ENCODE results near the gene JCAD.

Gene JCAD

DNA sequence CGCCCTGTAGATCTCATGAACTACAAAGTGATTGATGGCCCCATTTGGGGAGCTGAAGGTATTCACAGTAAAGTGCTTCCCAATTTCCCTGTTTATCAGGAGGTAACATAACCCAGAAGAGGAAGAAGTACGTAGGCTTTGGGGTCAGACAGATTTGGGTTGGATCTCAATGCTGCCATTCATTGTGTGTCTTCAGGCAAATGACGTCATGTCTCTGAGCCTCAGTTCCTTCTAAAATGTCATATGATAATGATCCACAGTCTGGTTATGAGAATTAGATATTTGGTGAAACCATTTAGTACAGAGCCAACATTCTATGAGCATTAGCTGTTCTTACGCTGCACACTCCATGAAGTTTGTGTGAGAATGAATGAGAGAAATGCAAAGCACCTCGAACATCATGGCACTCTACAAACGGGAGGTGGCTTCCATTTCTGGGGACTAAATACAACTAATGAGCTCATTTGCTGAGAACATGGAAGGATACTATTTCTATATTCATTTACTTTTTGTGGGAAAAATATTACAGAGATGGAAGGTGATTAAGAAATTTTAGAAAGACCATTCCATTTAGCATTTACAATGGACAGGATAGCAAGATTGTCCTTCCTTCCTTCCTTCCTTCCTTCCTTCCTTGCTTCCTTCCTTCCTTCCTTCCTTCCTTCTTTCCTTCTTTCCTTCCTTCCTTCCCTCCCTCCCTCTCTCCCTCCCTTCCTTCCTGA, 13.8 kb upstream of the JCAD start:
- DNase-seq (ENCODE audit: low read depth): no peak

DNA sequence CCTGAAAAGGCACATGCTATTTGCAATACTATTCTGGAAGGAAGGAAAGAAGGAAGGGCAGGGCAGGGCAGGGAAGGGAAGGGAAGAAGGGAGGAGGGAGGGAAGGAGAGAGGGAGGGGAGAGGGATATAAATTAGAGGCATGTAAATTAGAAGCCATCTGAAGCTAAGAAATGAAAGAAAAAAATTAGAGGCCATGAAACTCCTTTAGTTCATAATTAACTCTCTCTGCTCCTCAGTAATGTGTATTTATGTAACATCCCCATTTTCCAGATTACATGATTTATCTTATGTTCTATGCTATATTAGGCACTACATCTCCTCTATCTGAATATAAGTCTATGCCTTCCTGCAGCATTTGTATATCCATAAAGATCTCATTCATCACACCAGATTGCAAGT, 12.7 kb upstream of the JCAD start:
- no peak for DNase-seq (ENCODE audit: low read depth)

DNA sequence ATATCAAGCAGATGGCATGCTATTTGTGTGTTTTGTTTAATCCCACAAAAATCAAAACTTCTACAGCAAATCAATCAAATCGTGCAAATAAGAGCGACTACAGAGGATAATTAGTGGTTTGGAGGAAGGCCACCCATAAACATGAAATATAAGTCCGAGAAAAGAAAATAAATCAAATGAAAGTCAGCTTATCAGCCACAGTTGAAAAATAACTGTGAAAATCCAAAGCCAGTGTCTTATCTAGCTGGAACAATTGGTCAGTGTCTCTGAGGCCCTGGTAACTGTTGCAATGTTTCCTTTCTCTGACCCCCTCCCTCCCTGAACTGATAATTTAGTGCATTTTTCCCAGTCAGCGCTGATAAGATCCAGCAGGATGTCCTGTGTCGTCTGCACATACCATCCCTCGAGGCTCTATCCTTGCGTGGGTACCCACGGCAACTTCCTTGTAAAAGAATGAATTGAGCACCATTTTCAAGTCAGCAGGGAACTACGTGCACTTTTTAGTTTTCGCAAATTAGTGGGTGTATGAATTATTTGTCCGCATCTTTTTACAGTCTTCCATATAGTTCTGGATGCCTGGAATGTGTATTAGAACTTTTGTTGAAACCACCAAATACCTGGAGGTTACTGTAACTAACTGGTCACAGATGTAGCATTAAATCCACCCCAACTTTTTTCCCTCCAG, 10.8 kb upstream of the JCAD start:
- no peak for DNase-seq (ENCODE audit: low read depth)

DNA sequence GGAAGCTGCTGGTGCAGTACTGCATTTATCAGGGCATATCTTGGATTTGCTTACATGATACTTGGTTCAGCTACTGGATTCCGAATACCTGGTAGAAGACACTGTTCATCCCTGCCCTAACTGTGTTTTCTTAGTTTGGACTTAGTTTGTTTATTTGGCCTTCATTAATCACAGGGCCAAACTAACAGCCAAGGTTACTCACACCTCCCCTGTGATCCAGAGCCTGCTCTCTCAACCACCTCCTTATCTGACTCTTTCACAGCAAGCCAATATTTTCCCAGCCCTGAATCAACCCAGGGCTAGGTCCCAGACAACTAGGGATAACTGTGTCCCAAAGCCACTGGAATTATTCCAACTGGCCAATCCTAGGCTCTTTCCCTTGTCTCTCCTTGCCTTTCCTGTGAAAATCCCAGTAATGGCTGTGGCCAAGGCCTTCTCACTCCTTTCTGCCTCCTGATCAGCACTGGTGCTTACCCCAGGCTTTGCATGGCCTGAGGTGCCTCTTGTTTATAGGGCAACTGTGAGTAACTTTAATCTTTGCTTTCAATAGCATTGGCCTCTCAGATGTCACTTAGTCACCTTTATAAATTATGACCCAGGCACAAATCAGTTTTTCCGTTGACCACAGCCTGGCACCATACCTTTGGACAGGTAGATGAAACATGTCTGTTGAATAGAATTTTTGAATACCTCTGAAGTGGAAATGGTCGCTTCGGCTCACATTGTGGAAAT, 9.3 kb upstream of the JCAD start:
- no peak for DNase-seq (ENCODE audit: low read depth)

DNA sequence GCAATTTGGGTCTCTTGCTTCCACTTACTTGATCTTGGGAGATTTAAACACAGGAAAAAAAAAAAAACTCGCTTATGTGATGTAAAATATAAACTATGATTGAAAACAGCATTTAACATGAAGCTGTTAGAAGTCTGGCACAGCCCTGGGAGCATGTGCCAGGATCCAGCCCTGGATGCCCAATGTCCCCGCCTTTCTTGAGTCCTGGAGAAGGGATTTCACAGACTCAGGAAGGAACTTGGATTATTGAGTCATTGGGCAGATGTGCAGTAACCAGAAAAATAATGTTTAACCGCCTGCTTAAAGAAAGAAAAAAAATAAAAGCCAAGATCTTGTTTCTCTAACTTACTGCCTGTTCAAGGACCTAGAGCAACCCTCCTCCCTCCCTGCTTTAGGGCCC, 3.7 kb upstream of the JCAD start:
- no peak for DNase-seq (ENCODE audit: low read depth)

DNA sequence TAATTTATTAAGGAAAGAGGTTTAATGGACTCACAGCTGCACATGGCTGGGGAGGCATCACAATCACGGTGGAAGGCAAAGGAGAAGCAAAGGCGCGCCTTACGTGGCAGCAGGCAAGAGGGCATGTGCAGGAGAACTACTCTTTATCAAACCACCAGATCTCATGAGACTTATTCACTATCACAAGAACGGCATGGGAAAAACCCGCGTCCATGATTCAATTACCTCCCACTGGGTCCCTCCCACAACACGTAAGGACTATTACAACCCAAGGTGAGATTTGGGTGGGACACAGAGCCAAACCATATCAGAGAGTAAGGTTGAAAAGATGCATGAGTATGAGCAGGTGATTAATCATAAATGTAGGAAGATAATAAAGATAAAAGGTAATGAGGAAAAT, 3.2 kb upstream of the JCAD start:
- DNase-seq (ENCODE audit: low read depth): no peak

DNA sequence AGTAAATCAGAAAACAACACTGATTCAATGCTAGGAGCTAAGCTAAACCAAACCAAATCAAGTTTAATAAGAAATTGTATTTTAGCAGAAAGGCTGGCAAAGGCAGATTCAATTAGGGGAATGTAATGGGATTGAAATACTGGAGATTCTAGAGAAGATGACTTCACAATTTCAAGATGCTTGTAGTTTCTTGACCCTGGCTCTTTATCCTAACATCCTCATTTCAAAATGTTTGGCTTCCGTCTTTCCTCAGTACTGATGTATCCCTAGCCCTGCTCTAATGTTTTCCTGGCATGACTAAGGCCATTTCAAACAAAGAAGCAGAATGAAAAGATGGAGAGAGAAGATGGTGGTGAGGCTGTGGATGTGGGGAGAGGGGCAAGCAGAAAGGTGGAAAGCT, 2.7 kb upstream of the JCAD start:
- DNase-seq (ENCODE audit: low read depth): no peak

DNA sequence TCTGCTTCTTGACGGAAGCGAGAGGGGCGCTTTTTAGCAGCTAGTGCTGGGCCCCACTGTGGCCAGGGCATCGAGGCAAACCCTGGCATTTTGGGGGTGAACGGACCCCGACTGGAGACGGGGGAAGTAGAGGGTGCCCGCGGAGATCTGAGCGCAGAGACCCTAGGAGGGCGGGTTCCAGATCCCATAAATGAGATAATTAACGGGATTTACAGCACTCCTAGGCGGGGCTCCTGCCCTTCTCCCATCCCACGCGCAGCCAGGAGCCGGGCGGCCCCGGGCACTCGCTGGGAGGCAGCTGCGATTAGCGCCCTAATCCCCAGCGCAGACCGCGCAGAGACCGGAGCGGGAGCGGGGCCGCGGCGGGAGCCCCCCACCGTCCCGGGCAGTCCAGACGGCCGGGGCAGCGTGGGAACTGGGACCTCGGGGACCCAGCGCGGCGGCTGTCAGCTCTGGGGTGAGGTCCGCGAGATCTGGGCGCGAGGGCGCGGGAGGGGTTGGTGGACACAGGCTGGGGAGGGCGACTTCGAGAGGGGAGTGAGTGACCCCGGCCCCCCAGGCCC, 735 bp downstream of the JCAD start:
- DNase-seq (ENCODE audit: low read depth): no peak

DNA sequence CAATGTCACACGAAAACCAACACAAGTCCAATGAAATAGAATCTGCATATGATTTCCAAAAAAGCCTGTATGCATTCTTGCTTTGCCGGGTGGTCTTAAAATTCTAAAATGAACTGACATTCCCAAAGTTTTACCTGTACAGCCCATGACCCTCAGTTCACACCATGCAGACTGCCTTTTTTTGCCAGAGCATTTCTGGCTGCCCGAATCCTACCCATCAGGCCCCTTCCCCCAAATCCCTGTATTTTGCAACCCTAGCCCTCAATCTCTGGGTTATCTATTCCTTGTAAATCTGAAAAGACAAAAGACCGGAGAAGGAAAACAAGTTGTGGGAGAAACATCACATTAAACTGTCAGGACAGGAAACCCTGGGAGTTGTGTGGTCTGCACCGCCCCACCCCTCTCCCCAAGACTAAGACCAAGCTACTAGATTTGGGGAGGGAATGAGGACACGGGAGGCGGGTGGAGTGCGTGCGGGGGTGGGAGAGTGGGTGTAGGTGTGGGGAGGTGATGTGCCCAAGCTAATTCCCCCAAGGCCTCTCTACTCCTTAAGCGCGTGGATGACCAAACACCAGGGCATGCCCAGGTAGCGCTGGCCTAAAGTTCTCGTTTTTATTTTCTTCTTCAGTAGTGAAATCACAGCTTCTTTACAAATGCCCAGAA, 1.4 kb downstream of the JCAD start:
- no peak for DNase-seq (ENCODE audit: low read depth)

DNA sequence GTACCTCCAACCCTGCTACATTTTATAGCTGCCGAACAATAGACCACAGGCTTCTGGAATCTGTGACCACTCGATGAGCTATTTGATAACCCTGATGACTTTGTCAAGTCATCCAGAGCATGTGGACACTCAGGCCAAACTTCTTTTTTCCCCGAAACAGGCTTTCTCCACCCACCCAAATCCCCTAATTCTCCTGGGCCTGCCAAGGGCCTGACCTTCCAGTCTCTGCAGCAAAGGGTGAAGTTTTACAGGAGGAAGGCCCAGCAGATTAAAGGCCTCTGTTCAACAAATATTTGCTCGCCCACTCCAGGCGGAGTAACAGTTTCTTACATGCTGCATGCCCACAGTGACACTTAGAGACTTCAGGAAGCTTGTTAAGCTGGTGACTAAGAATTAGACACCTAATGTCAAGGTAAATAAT, 2.0 kb downstream of the JCAD start:
- no peak for DNase-seq (ENCODE audit: low read depth)

DNA sequence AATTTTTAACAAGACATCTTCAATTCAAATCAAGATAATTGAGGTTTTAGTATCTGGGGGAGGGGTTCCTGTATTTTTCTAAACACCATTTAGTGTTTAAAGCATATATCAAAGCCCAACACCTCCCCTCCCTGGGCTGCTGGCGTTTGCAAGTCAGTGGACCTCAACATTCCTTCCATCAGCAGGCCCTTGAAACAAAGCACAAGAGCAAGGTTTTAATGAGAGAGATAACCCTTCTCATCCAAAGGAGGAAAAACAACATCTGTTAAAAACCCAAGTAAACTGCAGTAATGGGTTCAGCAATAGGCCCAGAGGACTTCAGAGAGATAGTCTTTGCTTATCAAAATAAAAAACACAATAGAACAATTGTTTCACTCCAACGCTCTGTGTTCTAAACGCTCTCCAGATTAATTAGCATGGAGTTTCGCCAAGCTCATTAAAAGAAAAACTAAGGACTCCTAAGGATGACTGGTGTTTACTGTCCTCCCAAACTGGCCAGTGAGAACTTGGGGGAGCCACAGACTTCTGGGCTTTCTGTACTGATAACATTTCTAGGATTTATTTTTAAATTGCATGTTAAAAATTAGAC, 2.5 kb downstream of the JCAD start:
- no peak for DNase-seq (ENCODE audit: low read depth)

DNA sequence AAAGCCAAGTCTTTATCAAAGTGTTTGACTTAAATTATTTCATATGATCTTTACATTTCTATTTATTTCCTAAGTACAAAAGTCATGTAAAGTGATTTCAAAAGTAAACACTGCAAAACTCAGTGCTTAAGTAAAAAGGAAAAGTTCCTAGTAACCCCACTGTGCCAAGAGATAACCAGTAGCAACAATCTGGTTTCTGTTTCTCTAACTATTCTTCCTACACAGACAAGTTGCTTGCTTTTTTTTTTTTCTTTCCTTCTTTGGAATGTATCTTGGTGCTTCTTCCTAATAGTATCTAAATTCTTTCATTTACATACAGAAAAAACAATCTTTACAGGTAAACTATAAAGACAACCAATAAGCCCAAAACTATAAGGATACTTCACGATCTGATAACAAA, 3.1 kb downstream of the JCAD start:
- DNase-seq (ENCODE audit: low read depth): no peak

DNA sequence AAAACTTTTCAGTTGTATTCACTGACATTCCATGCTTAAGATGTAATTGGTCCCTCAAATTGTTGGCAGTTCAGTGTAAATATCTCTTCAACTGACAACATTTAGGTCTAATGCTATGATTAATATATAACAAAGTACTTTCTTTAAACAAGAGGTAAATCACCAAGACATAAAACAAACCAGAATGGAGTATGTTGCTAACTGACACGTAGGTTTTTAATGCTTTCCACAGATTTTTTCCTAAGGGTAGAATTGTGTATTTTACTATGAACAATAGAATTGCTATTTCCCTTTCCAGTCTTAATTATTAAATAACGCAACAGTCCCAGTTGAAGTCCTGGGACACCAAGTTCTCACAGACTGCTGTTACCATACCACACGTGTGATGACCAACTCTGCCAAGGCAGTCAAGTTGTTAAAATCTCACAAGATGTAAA, 4.1 kb downstream of the JCAD start:
- no peak for DNase-seq (ENCODE audit: low read depth)

DNA sequence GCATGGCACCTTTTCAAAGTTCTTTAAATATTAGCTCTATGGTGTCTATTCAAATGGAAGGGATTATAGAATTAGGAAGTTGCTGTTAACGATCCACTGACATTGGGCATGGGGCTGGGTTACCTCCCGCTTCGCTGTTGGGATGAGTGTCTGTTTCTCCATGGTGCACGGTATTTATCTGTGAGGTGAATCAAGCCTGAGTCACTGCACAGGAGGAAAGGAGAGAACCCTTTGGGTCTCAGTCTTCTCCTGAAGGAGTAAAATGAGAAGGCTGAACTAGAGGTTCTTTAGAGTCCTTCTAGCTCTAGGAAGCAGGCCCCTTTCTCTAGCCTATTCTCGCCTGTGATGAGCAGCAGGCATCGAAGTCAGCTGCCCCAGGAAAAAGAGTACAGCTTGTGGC, 7.3 kb downstream of the JCAD start:
- no peak for DNase-seq (ENCODE audit: low read depth)

DNA sequence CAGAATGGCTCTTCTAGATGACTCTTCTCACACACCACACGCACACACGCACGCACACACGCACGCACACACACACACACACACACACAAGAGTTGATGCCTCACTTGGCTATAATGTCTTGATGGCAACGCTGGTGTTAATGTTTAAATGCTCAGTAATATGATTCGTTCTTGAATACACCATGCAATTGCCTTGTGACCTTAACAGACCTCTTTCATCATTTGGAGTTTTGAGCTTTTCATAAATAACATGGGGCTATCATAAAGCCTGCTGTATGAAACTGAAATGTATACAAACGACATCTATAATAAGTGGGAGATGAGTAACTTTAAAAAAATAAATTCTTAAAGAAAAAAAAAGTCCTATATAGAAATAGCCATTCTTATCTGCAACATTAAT, 8.2 kb downstream of the JCAD start:
- DNase-seq (ENCODE audit: low read depth): no peak

DNA sequence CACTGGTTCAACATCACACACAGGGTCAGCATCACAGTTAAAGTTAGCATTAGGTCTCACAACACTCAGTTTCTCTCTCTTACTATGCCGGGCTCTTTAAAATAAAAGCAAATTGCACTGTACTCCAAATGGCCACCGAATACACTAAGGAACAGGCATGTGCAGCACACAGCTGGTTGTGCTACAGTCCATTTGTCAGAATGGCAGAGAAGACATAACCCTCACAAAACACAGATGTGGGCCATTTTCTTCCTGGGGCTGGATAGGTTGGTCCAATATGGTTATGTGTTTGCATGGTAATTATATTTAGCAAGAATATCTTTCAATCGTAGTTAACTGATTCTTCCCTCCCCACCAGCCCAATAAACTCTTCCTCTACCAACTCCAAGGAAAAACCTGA, 9.0 kb downstream of the JCAD start:
- no peak for DNase-seq (ENCODE audit: low read depth)

DNA sequence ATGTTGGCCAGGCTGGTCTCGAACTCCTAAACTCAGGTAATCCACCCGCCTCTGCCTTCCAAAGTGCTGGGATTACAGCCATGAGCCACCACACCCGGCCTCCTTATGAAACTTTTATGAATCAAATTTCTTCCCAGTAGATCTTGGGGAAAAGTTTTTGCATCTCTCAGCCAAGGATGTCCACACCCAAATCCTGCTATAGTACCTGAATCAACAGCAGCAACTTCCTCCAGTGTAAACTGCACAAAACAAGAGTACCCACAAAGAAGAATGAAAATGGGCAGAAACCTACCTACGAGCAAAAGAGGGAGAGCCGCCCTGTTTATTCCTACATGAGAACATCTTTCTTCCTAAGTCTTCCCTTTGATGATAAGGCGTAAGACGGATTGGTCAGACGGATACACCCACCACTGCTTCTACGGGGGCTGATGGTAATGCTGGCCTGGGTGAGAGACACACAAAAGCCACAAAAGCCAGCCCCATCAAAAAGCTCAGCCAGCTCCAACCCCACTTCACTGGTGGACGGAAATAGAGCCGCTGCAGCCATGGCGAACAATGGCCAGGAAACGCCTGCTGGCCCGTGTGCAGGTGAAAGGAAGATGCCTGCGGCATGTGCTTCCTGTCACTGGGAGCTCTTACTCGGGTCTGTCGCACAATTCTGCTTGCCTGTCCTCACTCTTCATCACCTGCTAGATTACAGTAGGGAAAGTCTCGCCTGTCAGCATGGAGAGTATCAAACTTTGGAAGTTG, 10.4 kb downstream of the JCAD start:
- DNase-seq (ENCODE audit: low read depth): no peak

DNA sequence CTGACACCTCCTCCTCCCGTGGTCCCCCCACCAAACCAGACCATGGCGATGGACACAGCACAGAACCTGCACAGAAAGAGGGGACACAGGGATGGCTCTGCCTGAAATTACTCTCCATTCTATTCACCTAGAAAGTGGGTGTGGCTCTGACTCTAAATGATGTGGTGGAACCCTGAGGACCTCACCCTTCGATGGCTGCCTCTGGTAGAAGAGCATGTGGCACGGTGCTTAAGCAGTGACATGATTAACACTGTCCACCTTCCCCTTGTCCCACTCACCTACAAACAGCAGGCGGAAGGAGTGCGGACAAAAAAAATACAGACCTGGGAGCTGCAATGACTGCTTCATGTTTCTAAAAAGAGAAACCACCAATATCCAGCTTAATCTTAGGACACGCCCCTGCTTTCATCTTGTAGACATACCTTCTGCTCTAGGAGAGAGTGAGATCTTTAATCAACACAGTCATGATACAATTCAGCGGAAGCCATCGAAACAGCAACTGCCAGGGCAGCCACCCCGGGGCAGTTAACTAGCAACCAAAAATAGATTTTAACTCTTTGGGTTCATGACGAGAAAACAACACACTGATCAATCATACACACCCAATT, 11.4 kb downstream of the JCAD start:
- DNase-seq (ENCODE audit: low read depth): no peak

DNA sequence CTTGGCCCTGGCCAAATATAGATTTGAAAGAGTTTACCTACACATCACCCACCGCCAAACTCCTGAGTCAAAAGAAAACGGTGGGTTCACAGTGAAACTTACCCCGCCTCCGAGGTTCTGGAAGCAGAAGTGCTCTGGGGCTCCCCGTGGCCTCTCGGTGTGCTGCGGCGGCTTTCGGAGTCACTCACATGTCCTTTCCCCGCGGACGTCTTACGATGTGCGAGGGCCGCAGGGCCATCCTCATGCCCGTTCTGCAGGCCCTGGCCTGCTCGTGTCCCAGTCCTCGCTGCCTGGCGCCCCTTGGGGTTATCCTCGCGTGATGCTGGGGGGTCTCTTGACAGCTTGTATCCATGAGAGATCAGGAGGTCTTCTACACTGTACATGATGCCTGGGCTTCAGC, 12.0 kb downstream of the JCAD start:
- no peak for DNase-seq (ENCODE audit: low read depth)

DNA sequence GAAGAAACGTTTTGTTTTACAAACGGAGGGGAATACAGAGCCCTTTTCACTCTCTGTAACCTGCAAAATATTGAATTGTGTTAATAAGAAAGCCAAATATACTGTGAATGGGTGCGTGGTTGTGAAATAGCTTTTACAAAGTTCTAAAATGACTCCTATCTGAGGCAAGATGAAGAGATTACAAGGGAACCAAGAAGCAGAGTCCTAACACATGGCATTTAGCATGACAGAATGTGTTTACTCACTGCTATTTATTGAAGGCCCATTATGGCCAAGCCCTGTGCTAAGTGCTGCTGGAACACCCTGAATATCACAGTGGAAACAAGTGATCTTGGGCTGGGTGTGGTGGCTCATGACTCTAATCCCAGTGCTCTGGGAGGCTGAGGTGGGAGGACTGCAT, 12.9 kb downstream of the JCAD start:
- no peak for DNase-seq (ENCODE audit: low read depth)

DNA sequence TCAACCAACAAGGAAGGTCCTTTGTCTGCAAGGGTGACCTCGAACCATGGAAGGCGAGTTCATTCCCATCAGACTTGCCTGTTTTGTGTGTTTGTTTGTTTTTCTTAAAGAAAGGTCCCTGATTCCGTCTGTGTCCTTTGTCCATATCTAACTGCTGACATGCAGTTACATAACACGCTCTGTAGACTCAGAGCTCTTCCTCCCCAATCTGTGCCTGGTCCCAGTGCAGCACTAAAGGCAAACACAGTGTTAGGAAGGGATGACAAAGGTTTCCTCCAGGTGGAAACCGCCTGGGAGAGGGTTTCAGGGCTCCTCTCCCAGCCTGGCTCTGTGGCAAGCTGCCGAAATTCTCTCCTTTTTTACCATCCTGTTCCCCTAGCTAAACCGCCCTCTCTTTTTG, 13.4 kb downstream of the JCAD start:
- DNase-seq (ENCODE audit: low read depth): no peak
